ENCODE results near the gene POP7. TPM values are rescaled to one million over a fixed set of nuclear protein-coding genes. Genes with fewer than 3 reads are reported as not detected.

POP7 gene
- total RNA-seq, 1 donor from 2014 or later = 52.8 TPM

DNA sequence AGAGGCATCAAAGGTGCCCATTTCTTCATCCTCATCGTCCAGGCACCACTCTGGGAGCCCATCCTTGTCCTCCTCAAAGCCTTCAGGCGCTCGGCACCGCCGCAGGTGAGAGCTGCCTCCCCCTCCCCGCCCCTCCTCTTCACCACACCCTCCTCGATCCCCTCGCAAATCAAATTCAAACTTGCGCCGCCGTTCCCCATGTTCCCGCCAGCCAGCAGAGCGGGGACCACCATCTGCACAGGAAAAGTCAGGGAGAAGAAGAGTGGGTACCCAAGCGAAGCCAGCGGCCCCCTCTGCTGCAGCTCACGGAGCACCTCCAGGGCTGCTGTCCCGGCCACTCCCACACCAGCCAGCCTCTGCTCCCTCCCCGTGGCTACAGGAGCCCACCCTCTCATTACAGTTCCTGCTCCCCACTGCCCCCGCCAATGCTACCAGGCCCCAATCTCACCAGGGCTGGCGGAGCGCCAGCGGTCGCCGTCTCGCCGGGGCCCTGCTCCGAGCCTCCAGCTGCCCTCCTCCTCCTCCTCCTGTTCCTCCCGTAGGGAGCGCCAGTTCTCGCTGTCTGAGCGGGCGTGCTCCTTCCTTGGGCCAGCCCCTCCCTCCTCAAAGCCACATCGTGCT is 19.6 kb upstream of the POP7 start:
- TF ChIP-seq, protein P1, sequence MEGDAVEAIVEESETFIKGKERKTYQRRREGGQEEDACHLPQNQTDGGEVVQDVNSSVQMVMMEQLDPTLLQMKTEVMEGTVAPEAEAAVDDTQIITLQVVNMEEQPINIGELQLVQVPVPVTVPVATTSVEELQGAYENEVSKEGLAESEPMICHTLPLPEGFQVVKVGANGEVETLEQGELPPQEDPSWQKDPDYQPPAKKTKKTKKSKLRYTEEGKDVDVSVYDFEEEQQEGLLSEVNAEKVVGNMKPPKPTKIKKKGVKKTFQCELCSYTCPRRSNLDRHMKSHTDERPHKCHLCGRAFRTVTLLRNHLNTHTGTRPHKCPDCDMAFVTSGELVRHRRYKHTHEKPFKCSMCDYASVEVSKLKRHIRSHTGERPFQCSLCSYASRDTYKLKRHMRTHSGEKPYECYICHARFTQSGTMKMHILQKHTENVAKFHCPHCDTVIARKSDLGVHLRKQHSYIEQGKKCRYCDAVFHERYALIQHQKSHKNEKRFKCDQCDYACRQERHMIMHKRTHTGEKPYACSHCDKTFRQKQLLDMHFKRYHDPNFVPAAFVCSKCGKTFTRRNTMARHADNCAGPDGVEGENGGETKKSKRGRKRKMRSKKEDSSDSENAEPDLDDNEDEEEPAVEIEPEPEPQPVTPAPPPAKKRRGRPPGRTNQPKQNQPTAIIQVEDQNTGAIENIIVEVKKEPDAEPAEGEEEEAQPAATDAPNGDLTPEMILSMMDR (IDR thresholded peaks at IDR 0.05; ENCODE audit: insufficient read depth, low read length, poor library complexity, severe bottlenecking) = no peak

DNA sequence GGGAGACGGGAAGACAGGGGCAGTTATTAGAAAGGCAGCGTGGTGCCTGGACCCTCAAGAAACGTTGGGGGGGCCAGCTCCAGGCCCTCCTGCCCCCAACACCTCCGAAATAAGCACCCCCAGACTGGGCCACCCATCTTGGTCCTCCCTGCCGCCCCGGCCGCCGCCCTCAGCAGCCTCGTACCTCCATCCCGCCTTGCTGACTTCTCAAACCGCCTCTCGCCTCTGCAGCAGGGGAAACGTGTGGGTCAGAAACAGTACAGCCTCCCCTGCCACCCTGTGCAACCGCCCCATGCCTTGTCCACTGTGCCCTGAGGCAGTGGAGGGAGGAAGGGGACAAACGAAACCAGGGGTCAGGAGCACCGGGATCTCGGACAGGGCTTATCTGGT is 19.1 kb upstream of the POP7 start:
- Histone ChIP-seq H3K36me3 (ENCODE audit: control insufficient read depth, insufficient read depth, low read length) (peaks cover 2% of the 10 kb centered on the region), H3K27me3 (ENCODE audit: control insufficient read depth, insufficient read depth, low read length) (no peaks in the 10 kb centered on the region), H3K4me3 (ENCODE audit: low read depth, low read length) (no peak overlapping the region)
- no peak for DNase-seq (ENCODE audit: low read depth)
- TF ChIP-seq, protein P1 (IDR thresholded peaks at IDR 0.05; ENCODE audit: insufficient read depth, low read length, poor library complexity, severe bottlenecking) = no peak

More for the DNA sequence above, 19.6 kb upstream of the POP7 start:
- Histone ChIP-seq H3K36me3 (ENCODE audit: control insufficient read depth, insufficient read depth, low read length) (peaks cover 3% of the 10 kb centered on the region), H3K4me3 (ENCODE audit: low read depth, low read length) (no peak overlapping the region), H3K27me3 (ENCODE audit: control insufficient read depth, insufficient read depth, low read length) (no peaks in the 10 kb centered on the region)
- DNase-seq (ENCODE audit: low read depth) = no peak

GRCh38 chr7:100687261-100687660 is 18.7 kb upstream of the POP7 start:
- no peak overlapping the region for H3K4me3 ChIP-seq (ENCODE audit: low read depth, low read length)
- H3K27me3 ChIP-seq (ENCODE audit: control insufficient read depth, insufficient read depth, low read length) = no peaks in the 10 kb centered on the region
- peaks cover 1% of the 10 kb centered on the region for H3K36me3 ChIP-seq (ENCODE audit: control insufficient read depth, insufficient read depth, low read length)
- DNase-seq (ENCODE audit: low read depth) = no peak
- TF ChIP-seq, protein P1 (IDR thresholded peaks at IDR 0.05; ENCODE audit: insufficient read depth, low read length, poor library complexity, severe bottlenecking) = no peak

- no peak for DNase-seq (ENCODE audit: low read depth)
- TF ChIP-seq, protein P1 (IDR thresholded peaks at IDR 0.05; ENCODE audit: insufficient read depth, low read length, poor library complexity, severe bottlenecking) = no peak
- H3K4me3 ChIP-seq (ENCODE audit: low read depth, low read length) = no peak overlapping the region
- H3K27me3 ChIP-seq (ENCODE audit: control insufficient read depth, insufficient read depth, low read length) = no peaks in the 10 kb centered on the region
- H3K36me3 ChIP-seq (ENCODE audit: control insufficient read depth, insufficient read depth, low read length) = peaks cover 1% of the 10 kb centered on the region
These were observed 18.1 kb upstream of the POP7 start for GRCh38 chr7:100687751-100688300.

DNA sequence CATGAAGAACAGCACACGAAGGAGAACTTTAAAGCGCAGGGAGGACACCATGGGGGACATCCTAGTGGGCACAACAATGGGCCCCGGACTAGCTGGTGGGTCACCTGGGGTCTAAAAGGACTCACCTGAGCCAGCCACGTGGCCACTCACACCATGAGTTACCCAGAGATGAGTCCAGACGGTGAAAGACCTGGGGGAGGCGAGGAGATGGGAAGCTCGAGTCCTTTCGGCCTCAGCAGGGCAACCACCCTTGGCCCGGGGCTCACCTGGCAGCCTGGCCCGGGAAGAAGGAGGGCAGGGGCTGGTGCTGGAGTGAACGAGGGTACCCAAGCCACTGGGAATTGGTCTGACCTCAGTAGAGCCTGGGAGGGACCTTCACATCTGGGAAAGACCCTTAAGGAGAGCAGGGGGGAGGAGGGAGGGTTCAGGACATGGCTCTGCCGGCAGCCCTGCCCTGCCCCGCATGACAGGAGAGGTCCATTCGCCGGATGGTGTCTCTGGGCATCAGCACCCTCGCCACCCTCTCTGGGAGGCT is 17.5 kb upstream of the POP7 start:
- Histone ChIP-seq H3K36me3 (ENCODE audit: control insufficient read depth, insufficient read depth, low read length) (peaks cover 1% of the 10 kb centered on the region), H3K4me3 (ENCODE audit: low read depth, low read length) (no peak overlapping the region), H3K27me3 (ENCODE audit: control insufficient read depth, insufficient read depth, low read length) (no peaks in the 10 kb centered on the region)
- TF ChIP-seq, protein P1 (IDR thresholded peaks at IDR 0.05; ENCODE audit: insufficient read depth, low read length, poor library complexity, severe bottlenecking) = no peak
- no peak for DNase-seq (ENCODE audit: low read depth)
